AG09319 (cell line): Measurements from ENCODE around the gene WWTR1.

Experiments
- DNase-seq: peaks from one replicate; pipeline ENCODE4 v3.0.0-alpha.2; 2010; ENCODE audit warnings: low read depth; ENCODE audit errors: extremely low read depth
- TF ChIP-seq, protein P1 (sequence below): IDR thresholded peaks from 2 replicates; pipeline ENCODE4 v1.5.1; 2011; ENCODE audit warnings: low read depth, mild to moderate bottlenecking, inconsistent platforms, low read length, moderate library complexity

WWTR1 gene

DNA sequence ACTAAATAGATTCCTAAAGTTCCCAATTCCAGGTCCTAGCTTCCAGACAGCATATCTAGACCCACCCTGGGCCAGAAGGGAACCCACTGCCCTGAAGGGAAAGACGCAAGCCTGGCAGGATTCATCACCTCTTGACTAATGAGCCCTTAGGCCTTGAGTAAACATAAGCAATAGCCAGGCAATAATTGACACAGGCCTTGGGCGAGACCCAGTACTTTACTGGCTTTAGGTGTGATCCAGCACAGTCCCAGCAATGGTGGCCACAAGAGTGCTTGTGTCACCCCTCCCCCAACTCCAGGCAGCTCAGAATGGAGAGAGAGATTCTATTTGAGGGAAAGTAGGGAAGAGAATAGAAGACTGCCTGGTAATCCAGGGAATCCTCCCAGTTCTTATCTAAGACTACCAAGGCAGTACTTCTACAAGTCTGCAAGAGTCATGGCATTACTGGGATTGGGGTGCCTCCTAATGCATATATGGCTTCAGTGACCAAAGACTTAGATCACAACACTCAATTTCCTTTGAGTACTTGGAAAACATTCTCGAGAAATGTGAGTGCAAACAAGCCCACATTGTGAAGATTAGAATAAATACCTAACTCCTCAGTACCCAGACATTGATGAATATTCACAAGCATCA, 30.4 kb upstream of the WWTR1 start:
- TF ChIP-seq, protein P1, sequence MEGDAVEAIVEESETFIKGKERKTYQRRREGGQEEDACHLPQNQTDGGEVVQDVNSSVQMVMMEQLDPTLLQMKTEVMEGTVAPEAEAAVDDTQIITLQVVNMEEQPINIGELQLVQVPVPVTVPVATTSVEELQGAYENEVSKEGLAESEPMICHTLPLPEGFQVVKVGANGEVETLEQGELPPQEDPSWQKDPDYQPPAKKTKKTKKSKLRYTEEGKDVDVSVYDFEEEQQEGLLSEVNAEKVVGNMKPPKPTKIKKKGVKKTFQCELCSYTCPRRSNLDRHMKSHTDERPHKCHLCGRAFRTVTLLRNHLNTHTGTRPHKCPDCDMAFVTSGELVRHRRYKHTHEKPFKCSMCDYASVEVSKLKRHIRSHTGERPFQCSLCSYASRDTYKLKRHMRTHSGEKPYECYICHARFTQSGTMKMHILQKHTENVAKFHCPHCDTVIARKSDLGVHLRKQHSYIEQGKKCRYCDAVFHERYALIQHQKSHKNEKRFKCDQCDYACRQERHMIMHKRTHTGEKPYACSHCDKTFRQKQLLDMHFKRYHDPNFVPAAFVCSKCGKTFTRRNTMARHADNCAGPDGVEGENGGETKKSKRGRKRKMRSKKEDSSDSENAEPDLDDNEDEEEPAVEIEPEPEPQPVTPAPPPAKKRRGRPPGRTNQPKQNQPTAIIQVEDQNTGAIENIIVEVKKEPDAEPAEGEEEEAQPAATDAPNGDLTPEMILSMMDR, result no peak
- DNase-seq, result no peak

DNA sequence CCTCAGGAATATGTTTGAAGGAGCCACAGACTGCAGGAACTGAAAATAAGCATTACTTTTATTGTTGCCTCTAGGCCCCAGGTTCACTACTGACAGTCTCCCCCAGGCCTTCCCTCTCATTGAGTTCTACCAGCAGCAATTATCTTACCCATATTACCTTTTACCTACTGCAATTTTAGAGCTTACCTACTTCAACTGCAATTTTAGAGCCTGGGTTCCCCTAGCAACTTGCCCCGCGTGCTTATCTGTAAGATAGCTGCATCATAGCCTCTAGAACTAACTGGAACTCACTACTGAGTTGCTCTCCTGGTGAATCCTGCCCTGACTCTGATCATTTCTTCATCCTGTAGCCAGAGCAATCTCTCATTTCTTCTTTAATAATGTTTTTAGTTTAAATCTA, 29.2 kb upstream of the WWTR1 start:
- no peak for DNase-seq
- TF ChIP-seq, protein P1, result no peak

DNA sequence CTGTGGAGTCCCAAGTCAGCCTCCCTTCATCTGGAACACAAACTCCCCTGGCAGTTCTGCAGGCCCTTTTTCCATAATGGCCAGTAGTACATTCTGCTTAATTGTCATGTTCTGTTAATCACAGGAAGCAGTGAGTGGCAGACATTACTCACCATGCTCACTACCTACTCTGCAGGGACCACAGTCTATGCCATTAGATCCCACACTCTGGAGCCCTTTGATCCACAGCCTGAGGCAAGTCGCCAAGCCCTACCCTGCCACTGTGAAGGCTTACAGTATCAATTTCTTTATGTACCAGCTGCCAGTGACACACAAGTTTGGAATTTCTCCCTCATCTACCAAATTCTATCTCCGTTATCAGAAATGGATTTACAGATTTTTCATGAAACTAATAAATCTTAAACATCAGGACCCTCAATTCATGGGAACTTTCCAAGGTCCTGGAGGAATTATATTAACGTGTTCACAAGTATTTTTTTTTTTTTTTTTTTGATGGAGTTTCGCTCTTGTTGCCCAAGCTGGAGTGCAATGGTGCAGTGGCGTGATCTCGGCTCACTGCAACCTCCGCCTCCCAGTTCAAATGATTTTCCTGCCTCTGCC, 20.6 kb upstream of the WWTR1 start:
- DNase-seq, result no peak
- TF ChIP-seq, protein P1, result no peak

DNA sequence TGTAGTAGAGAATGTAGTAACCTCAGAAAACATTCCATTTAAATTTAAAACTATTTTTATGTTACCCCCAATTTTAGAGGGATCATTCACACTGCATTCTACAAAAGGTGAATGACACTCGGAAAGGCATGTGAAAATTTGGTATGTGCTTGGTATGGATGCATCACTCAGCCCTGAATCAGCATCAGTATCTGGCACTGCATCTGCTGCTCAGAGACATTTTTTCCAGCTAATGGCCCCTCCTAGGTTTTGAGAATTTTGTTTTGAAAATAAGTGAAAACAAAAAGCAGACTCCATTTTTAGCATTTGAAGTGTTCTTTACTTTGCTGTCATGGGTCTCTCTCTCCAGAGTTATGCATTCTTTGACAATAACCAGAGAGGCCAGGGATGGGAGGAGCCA, 15.6 kb upstream of the WWTR1 start:
- TF ChIP-seq, protein P1, result no peak
- no peak for DNase-seq

DNA sequence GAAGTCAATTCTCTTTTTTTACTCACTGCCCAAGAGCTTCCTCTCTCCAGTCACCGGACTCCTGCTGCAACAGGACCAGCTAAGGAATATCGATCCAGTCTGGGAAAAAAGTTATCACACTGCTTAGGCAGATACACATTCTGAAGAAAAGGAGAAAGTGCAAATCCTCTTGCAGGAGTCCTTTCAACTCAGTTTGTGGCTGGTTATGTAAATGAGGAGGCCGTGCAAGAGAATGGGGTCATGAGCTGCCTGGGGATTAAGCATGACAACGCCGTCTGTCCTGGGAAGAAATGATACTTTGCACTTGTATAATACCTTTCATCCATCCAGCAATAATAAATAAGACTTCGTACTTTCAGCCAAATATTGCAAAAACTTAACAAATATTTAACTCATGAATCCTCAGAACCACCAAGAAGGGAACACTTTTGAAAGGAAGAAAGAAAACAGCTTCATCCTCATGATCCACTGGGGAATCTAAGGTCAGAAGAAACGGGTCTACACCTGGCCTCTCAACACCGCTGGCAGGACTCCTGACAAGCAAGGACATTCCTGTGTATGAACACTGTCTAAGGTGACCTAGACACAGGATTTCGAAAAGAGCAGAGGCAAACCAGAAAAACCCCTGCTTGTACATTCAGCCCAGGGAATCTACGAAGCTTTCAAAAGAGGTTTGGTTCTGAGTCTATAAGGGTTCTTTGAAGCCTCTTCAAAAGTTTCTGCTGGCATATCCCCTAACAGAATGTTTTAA, 13.1 kb upstream of the WWTR1 start:
- no peak for DNase-seq
- TF ChIP-seq, protein P1, result no peak

DNA sequence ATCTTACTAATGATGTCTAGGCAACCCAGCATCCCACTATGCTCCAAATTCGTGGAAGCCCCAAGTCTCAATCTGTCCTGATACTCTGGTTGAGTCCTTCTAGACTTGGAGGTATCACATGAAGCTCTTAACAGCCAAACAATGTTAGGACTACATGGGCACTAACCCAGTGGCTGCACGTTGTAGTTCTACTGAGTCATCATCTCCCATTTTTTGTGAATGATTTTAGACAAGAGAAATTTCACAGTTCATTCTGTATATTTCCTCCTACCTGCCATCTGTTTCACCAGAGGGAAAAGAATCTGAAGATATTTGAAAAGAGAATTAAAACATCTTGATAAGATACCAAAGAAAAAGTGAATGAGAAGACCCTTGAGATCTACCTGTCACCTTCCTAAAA, 9.8 kb upstream of the WWTR1 start:
- TF ChIP-seq, protein P1, result no peak
- DNase-seq, result no peak

DNA sequence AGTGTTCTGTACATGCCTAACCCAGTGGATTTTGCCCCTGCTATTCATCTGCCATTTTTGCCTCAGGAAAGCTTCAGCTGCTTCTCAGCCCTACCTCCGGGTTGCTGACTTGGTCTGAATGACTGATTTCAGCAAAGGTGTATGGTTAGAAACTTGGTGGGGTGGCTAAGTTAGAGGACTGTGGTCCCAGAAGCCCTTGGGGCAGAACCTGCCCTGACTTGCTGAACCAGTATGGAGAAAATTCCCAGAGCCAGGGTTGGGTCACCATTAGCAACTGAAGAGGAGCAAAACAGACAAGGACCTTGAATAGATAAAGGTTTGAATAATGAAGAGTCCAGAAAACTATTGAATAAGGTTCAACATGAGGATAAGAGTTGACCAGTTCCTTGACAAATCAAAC, 6.1 kb upstream of the WWTR1 start:
- TF ChIP-seq, protein P1, result no peak

More for the DNA sequence above, 6.1 kb upstream of the WWTR1 start:
- no peak for DNase-seq
